Neural cell (in vitro differentiated cells): ENCODE results near the gene BATF3.

Experiments
- CTCF ChIP-seq: fragments of 450-650 bp; IDR thresholded peaks from 2 replicates; pipeline ENCODE4 v1.5.1; 2014; ENCODE audit warnings: antibody characterized with exemption, mild to moderate bottlenecking, moderate library complexity; ENCODE audit not compliant: poor library complexity, severe bottlenecking
- EZH2 ChIP-seq: fragments of 200-600, 300-800 bp; shearing (Covaris generic), sonication (generic); IDR thresholded peaks from 2 replicates; pipeline ENCODE4 v1.6.1; 2014; ENCODE audit warnings: antibody characterized with exemption, low read length, borderline replicate concordance, mild to moderate bottlenecking; ENCODE audit not compliant: insufficient read depth, poor library complexity, severe bottlenecking
- POLR2AphosphoS5 ChIP-seq: IDR thresholded peaks from 2 replicates; pipeline ENCODE4 v1.6.1; 2012
- RAD21 ChIP-seq: fragments of 450-650 bp; conservative IDR thresholded peaks from 2 replicates; pipeline ENCODE4 v1.6.1; 2014; ENCODE audit warnings: antibody characterized with exemption, mild to moderate bottlenecking, moderate library complexity

GRCh38 chr1:212652609-212653008 lies 47.0 kb downstream of the BATF3 start:
- TF ChIP-seq EZH2 (no peak), CTCF (no peak), RAD21 (no peak), POLR2AphosphoS5 (no peak)
